ENCODE results near the gene POC1B. TPM values are rescaled to one million over a fixed set of nuclear protein-coding genes. Genes with fewer than 3 reads are reported as not detected.

POC1B gene
- polyA plus RNA-seq, 1 donor (not counting 4 experiments of a cell fraction or from before 2014, with no cell fraction given): 16.4 TPM

- no peak overlapping the region for H3K27ac ChIP-seq (ENCODE audit: control insufficient read depth, insufficient read depth, low read length)
Measured at GRCh38 chr12:89497005-89497404, 28.8 kb downstream of the POC1B start.

GRCh38 chr12:89494411-89495231 lies 31.2 kb downstream of the POC1B start:
- no peak for DNase-seq (ENCODE audit: low read depth, low spot score)
- H3K4me2 ChIP-seq (ENCODE audit: control insufficient read depth, extremely low read depth, insufficient read depth, low read depth, low read length): no peak overlapping the region
- no peak overlapping the region for H3K4me3 ChIP-seq (ENCODE audit: control insufficient read depth in 2 of 3, extremely low read depth in 1 of 3, insufficient read depth in 2 of 3, low read depth in 1 of 3, low read length in 3 of 3)
- no peaks in the 10 kb centered on the region for H4K20me1 ChIP-seq (ENCODE audit: control insufficient read depth, extremely low read depth, insufficient read depth, low read length)
- no peak for FAIRE-seq
- H3K79me2 ChIP-seq (ENCODE audit: control insufficient read depth, insufficient read depth, low read length): no peaks in the 10 kb centered on the region
- no peak overlapping the region for H3K9ac ChIP-seq (ENCODE audit: control insufficient read depth, extremely low read depth, insufficient read depth, low read length)
- no peaks in the 10 kb centered on the region for H3K27me3 ChIP-seq (ENCODE audit: control insufficient read depth, extremely low read depth, insufficient read depth, low read length)
- H3K27ac ChIP-seq (ENCODE audit: control insufficient read depth, insufficient read depth, low read length): no peak overlapping the region
- H2AFZ ChIP-seq (ENCODE audit: control insufficient read depth, low read length): no peak overlapping the region
- peaks cover 0 to 4% of the 10 kb centered on the region in 2 experiments for H3K36me3 ChIP-seq (ENCODE audit: control insufficient read depth in 2 of 2, extremely low read depth in 1 of 2, insufficient read depth in 2 of 2, low read length in 2 of 2)
- TF ChIP-seq CTCF (optimal IDR thresholded peaks at IDR 0.05 in 1 of 3, IDR thresholded peaks at IDR 0.05 in 1 of 3, conservative IDR thresholded peaks at IDR 0.05 in 1 of 3; ENCODE audit: extremely low read depth in 1 of 3, insufficient read depth in 2 of 3, low read length in 3 of 3) (no peak), EZH2 (IDR thresholded peaks at IDR 0.05; ENCODE audit: low read length) (no peak)
- H3K9me1 ChIP-seq (ENCODE audit: control insufficient read depth, extremely low read depth, insufficient read depth, low read length): no peaks in the 10 kb centered on the region
- no peaks in the 10 kb centered on the region for H3K9me3 ChIP-seq (ENCODE audit: control insufficient read depth, low read depth, low read length)
- H3K4me1 ChIP-seq (ENCODE audit: control insufficient read depth, extremely low read depth, insufficient read depth, low read length): peaks cover 7% of the 10 kb centered on the region
- dilution Hi-C loops (cut with MboI; ENCODE audit: extremely low pct_ligation_motif_present, low sequenced_read_pairs): no loop called here

More at GRCh38 chr12:89497005-89497404, 28.8 kb downstream of the POC1B start:
- Histone ChIP-seq H3K9ac (ENCODE audit: control insufficient read depth, extremely low read depth, insufficient read depth, low read length) (no peak overlapping the region), H3K4me2 (ENCODE audit: control insufficient read depth, extremely low read depth, insufficient read depth, low read depth, low read length) (no peak overlapping the region), H4K20me1 (ENCODE audit: control insufficient read depth, extremely low read depth, insufficient read depth, low read length) (no peaks in the 10 kb centered on the region), H3K27me3 (ENCODE audit: control insufficient read depth, extremely low read depth, insufficient read depth, low read length) (no peaks in the 10 kb centered on the region), H3K79me2 (ENCODE audit: control insufficient read depth, insufficient read depth, low read length) (no peaks in the 10 kb centered on the region), H3K9me1 (ENCODE audit: control insufficient read depth, extremely low read depth, insufficient read depth, low read length) (no peaks in the 10 kb centered on the region), H3K36me3 (ENCODE audit: control insufficient read depth in 2 of 2, extremely low read depth in 1 of 2, insufficient read depth in 2 of 2, low read length in 2 of 2) (no peaks in the 10 kb centered on the region), H2AFZ (ENCODE audit: control insufficient read depth, low read length) (no peak overlapping the region), H3K4me1 (ENCODE audit: control insufficient read depth, extremely low read depth, insufficient read depth, low read length) (peaks cover 7% of the 10 kb centered on the region), H3K4me3 (ENCODE audit: control insufficient read depth in 2 of 3, extremely low read depth in 1 of 3, insufficient read depth in 2 of 3, low read depth in 1 of 3, low read length in 3 of 3) (no peak overlapping the region), H3K9me3 (ENCODE audit: control insufficient read depth, low read depth, low read length) (no peaks in the 10 kb centered on the region)
- FAIRE-seq (no peak), DNase-seq (ENCODE audit: low read depth, low spot score) (no peak)
- TF ChIP-seq CTCF (optimal IDR thresholded peaks at IDR 0.05 in 1 of 3, IDR thresholded peaks at IDR 0.05 in 1 of 3, conservative IDR thresholded peaks at IDR 0.05 in 1 of 3; ENCODE audit: extremely low read depth in 1 of 3, insufficient read depth in 2 of 3, low read length in 3 of 3) (no peak), EZH2 (IDR thresholded peaks at IDR 0.05; ENCODE audit: low read length) (no peak)
- dilution Hi-C loops (cut with MboI; ENCODE audit: extremely low pct_ligation_motif_present, low sequenced_read_pairs): no loop called here

Measured in keratinocyte (primary cell).